ENCODE data around the gene PCSK6.
A peak's percentile ranks its signal among the peaks of the same experiment; 100 is the strongest.

The PCSK6 gene

DNA sequence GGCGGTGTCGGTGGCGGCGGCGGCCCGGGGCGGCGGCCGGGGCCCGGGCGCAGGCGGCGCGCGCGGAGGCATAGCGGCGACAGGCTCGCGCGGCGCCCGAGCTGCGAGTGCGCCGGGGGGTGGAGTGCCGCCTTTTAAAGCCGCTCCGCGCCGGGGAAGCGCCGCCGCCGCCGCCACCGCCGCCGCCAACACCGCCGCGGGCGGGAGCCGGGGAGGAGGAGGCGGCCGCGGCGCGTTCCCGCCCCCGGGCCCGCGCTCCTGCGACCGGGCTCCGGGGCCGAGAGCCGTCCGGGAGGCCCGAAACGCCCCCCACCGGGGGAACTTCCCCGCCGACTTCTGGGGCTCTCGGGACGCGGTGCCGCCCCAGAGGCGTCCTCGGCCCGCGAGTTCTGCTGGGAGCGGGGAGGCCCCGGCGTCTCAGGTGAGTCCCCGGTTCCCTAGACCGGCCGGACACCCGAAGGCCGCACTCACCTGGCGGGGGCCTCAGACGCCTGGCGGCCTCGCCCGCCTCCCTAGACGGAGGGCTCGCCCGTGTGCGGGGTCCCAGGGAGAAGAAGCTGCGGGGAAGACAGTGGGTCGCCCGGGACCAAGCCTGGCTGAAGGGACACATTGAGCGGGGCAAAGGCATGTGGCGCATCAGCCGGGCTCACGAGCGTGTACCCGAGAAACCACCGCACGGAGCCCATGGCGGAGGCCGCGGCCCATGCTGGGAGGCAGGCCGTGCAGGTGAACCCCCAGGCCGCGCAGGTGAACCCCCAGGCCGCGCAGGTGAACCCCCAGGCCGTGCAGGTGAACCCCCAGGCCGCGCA lies at the start of gene PCSK6:
Gene PCSK6, minus strand, starts transcription at position 109 of the 809 bp plus-strand sequence. Its CDS starts 37 bp downstream, at position 72.
- Histone ChIP-seq H3K4me3 (ENCODE audit: low read length) (peak within 1 kb of the TSS; percentile 56), H3K27me3 (ENCODE audit: control insufficient read depth, insufficient read depth, low read length) (peaks cover 25% of the 10 kb centered on the region; the same call in 1 of the 2 replicates), H3K36me3 (ENCODE audit: control insufficient read depth, insufficient read depth, low read length) (no peaks in the 10 kb centered on the region), H3K4me1 (ENCODE audit: control insufficient read depth, insufficient read depth, low read length) (peaks cover 2% of the 10 kb centered on the region; the same call in 1 of the 2 replicates), H3K9me3 (ENCODE audit: control insufficient read depth, insufficient read depth, low read length) (no peaks in the 10 kb centered on the region), H3K27ac (ENCODE audit: low read length) (no peak within 1 kb of the TSS)
- WGBS (ENCODE audit: insufficient coverage, insufficient read length): no CpG with 5 or more reads among the region's 111 CpGs
- DNase-seq (ENCODE audit: low read depth, low spot score): no peak

DNA sequence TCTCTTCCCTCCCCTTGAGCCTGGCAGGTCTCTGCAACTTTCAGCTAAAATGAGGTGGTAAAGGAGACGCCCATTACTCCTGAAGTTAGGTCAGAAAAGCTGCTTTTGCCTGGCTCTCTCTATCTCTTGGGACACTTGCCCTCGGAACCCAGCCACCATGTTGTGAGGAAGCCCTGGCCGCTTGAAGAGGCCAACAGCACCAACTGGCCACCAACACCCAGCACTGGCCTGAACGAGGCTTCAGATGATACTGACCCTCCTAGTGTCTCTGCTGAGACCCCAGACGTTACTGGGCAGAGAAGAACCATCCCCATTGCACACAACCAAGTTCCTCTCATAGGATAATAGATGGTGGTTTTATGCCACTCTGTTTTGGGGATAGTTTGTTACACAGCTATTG lies 49.5 kb upstream of the PCSK6 start:
- Histone ChIP-seq H3K27ac (ENCODE audit: low read length) (no peak overlapping the region), H3K4me3 (ENCODE audit: low read length) (no peak overlapping the region), H3K4me1 (ENCODE audit: control insufficient read depth, insufficient read depth, low read length) (no peaks in the 10 kb centered on the region), H3K27me3 (ENCODE audit: control insufficient read depth, insufficient read depth, low read length) (no peaks in the 10 kb centered on the region), H3K36me3 (ENCODE audit: control insufficient read depth, insufficient read depth, low read length) (no peaks in the 10 kb centered on the region; the same call in 1 of the 2 replicates), H3K9me3 (ENCODE audit: control insufficient read depth, insufficient read depth, low read length) (no peaks in the 10 kb centered on the region)
- no peak for DNase-seq (ENCODE audit: low read depth, low spot score)
- no CpG with 5 or more reads among the region's 5 CpGs for WGBS (ENCODE audit: insufficient coverage, insufficient read length)

DNA sequence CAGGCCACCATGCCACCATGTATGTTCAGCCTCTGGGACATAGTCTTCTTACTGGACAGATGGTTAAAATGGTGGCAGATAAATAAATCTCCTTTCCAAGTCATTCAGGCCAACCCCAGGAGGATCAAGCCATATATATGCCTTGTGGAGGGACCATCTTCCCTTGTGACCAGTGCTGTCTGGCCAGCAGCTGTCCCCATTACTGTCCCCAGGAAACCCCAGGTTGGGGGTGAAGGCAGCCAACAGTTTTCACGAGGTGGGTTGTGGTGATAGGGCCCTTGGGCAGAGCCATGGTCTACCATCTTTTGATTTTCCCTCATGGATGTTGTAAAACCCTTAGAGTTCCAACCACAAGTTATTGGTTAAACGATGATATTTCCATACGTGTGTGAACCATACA lies 48.7 kb upstream of the PCSK6 start:
- Histone ChIP-seq H3K4me1 (ENCODE audit: control insufficient read depth, insufficient read depth, low read length) (no peaks in the 10 kb centered on the region), H3K4me3 (ENCODE audit: low read length) (no peak overlapping the region), H3K36me3 (ENCODE audit: control insufficient read depth, insufficient read depth, low read length) (no peaks in the 10 kb centered on the region; the same call in 1 of the 2 replicates), H3K27me3 (ENCODE audit: control insufficient read depth, insufficient read depth, low read length) (no peaks in the 10 kb centered on the region), H3K9me3 (ENCODE audit: control insufficient read depth, insufficient read depth, low read length) (no peaks in the 10 kb centered on the region), H3K27ac (ENCODE audit: low read length) (no peak overlapping the region)
- WGBS (ENCODE audit: insufficient coverage, insufficient read length): no CpG with 5 or more reads among the region's 3 CpGs
- no peak for DNase-seq (ENCODE audit: low read depth, low spot score)

- no peaks in the 10 kb centered on the region; the same call in 1 of the 2 replicates for H3K36me3 ChIP-seq (ENCODE audit: control insufficient read depth, insufficient read depth, low read length)
- H3K27ac ChIP-seq (ENCODE audit: low read length): no peak overlapping the region
- H3K4me1 ChIP-seq (ENCODE audit: control insufficient read depth, insufficient read depth, low read length): no peaks in the 10 kb centered on the region
- DNase-seq (ENCODE audit: low read depth, low spot score): no peak
- WGBS (ENCODE audit: insufficient coverage, insufficient read length): no CpG with 5 or more reads among the region's 2 CpGs
- H3K4me3 ChIP-seq (ENCODE audit: low read length): no peak overlapping the region
- H3K9me3 ChIP-seq (ENCODE audit: control insufficient read depth, insufficient read depth, low read length): no peaks in the 10 kb centered on the region
- no peaks in the 10 kb centered on the region for H3K27me3 ChIP-seq (ENCODE audit: control insufficient read depth, insufficient read depth, low read length)
These were observed 48.1 kb upstream of the PCSK6 start for GRCh38 chr15:101537483-101538080.

DNA sequence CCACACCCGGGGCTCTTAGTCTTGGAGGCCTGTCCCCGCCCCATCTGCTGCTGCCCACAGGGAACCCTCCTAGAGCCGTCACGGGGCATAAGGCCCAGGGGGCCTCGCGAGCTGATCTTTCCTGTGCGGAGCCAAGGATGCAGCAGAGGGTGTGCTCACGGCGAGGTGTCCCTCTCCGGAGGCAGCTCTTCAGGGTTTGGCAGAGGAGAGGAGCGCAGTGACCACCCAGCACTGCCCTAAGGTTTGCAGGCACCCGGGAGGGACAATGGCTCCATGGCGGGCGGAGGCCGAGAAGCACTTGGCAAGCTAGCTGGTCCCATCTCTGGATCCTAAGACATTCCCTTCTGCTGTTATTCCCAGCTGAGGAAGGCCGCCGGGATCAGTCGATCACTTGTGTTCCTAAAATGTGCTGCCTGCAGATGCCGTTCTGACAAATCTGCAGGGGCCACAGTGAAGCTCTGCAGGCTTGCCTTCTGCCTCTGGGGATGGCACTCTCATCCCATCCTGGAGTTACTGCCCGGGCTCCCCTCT lies 47.4 kb upstream of the PCSK6 start:
- no peak overlapping the region for H3K4me3 ChIP-seq (ENCODE audit: low read length)
- DNase-seq (ENCODE audit: low read depth, low spot score): no peak
- no peaks in the 10 kb centered on the region; the same call in 1 of the 2 replicates for H3K36me3 ChIP-seq (ENCODE audit: control insufficient read depth, insufficient read depth, low read length)
- H3K27ac ChIP-seq (ENCODE audit: low read length): no peak overlapping the region
- no CpG with 5 or more reads among the region's 20 CpGs for WGBS (ENCODE audit: insufficient coverage, insufficient read length)
- no peaks in the 10 kb centered on the region for H3K4me1 ChIP-seq (ENCODE audit: control insufficient read depth, insufficient read depth, low read length)
- no peaks in the 10 kb centered on the region for H3K9me3 ChIP-seq (ENCODE audit: control insufficient read depth, insufficient read depth, low read length)
- H3K27me3 ChIP-seq (ENCODE audit: control insufficient read depth, insufficient read depth, low read length): no peaks in the 10 kb centered on the region

GRCh38 chr15:101536166-101536874 lies 46.8 kb upstream of the PCSK6 start:
- Histone ChIP-seq H3K9me3 (ENCODE audit: control insufficient read depth, insufficient read depth, low read length) (no peaks in the 10 kb centered on the region), H3K4me1 (ENCODE audit: control insufficient read depth, insufficient read depth, low read length) (no peaks in the 10 kb centered on the region), H3K4me3 (ENCODE audit: low read length) (no peak overlapping the region), H3K36me3 (ENCODE audit: control insufficient read depth, insufficient read depth, low read length) (no peaks in the 10 kb centered on the region), H3K27ac (ENCODE audit: low read length) (no peak overlapping the region), H3K27me3 (ENCODE audit: control insufficient read depth, insufficient read depth, low read length) (no peaks in the 10 kb centered on the region)
- no peak for DNase-seq (ENCODE audit: low read depth, low spot score)
- WGBS (ENCODE audit: insufficient coverage, insufficient read length): no CpG with 5 or more reads among the region's 24 CpGs

DNA sequence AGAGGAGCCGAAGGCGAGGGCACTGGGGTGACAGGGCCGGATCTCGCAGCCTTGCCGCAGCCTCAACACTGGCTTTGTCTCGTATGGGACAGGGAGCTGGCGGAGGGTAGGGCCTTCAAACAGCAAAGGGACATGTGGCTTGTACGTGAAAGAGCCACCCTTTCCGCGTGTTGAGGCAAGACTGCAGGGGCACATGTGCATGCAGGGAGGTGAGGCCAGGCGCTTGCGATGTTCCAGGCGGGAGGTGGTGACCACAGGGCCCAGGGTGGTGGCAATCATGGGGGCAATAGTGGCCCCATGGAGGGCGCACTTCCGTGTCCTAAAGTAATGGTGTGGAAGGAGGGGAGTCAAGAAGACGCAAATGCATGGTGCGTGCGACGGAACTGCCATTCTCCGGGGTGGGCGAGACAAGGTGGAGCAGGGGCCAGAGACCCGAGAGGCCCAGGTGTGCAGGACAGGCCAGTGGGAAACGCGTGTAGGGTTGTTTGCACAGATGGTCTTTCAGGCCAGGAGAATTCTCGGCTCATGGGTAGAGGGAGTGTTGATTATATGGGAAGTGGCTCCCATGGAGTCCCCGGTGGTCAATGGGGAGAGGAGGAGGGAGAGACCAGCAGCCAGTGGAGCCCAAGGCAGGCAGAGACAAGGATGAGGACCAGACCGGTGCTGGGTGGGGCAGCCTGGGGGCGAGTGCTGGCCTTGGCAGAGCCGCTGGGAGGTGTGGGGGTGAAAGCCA lies 45.8 kb upstream of the PCSK6 start:
- H3K27me3 ChIP-seq (ENCODE audit: control insufficient read depth, insufficient read depth, low read length): no peaks in the 10 kb centered on the region
- H3K36me3 ChIP-seq (ENCODE audit: control insufficient read depth, insufficient read depth, low read length): no peaks in the 10 kb centered on the region
- H3K4me3 ChIP-seq (ENCODE audit: low read length): no peak overlapping the region
- no peak for DNase-seq (ENCODE audit: low read depth, low spot score)
- no peaks in the 10 kb centered on the region for H3K4me1 ChIP-seq (ENCODE audit: control insufficient read depth, insufficient read depth, low read length)
- no CpG with 5 or more reads among the region's 29 CpGs for WGBS (ENCODE audit: insufficient coverage, insufficient read length)
- no peaks in the 10 kb centered on the region for H3K9me3 ChIP-seq (ENCODE audit: control insufficient read depth, insufficient read depth, low read length)
- no peak overlapping the region for H3K27ac ChIP-seq (ENCODE audit: low read length)

- H3K27me3 ChIP-seq (ENCODE audit: control insufficient read depth, insufficient read depth, low read length): no peaks in the 10 kb centered on the region
- no peak overlapping the region for H3K27ac ChIP-seq (ENCODE audit: low read length)
- DNase-seq (ENCODE audit: low read depth, low spot score): no peak
- WGBS (ENCODE audit: insufficient coverage, insufficient read length): no CpG with 5 or more reads among the region's 21 CpGs
- H3K4me1 ChIP-seq (ENCODE audit: control insufficient read depth, insufficient read depth, low read length): no peaks in the 10 kb centered on the region
- no peaks in the 10 kb centered on the region for H3K36me3 ChIP-seq (ENCODE audit: control insufficient read depth, insufficient read depth, low read length)
- H3K9me3 ChIP-seq (ENCODE audit: control insufficient read depth, insufficient read depth, low read length): no peaks in the 10 kb centered on the region
- no peak overlapping the region for H3K4me3 ChIP-seq (ENCODE audit: low read length)
These were observed 45.0 kb upstream of the PCSK6 start for GRCh38 chr15:101534376-101534970.

DNA sequence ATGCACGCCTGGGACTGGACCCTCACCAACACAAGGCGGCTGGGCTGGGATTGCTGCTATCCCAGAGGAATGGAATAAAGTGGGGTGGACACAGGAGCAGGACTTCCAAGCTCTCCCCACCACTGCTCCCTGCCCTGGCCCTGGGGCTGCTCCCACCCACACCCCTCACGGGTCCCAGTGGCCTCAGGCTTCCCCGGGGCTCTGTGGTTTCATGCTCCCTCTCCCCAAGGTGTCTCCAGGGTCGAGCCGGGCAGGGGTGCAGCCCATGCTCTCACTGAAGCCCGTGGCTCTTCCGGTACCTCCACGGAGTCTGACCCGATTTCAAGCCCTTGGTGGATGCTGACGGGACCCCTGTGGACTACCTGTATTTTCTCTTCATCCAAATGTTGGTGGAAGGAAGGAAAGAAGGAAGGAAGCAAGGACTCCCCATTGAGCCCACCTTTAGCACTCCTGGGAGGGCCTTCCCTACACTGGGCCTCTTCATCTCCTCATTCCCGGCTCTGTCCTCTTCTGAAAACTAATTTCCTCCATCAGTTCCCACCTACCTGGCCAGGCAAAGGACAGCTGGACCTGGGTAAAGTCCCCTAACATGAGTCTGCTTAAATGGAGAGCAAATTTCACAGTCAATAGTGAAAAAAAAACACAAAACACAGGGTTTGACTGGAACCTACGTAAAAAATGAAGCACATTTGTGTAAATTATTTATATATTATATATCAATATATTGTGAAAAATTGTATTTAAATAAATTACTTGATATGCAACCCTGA lies 44.0 kb upstream of the PCSK6 start:
- Histone ChIP-seq H3K27ac (ENCODE audit: low read length) (no peak overlapping the region), H3K36me3 (ENCODE audit: control insufficient read depth, insufficient read depth, low read length) (no peaks in the 10 kb centered on the region), H3K9me3 (ENCODE audit: control insufficient read depth, insufficient read depth, low read length) (no peaks in the 10 kb centered on the region), H3K27me3 (ENCODE audit: control insufficient read depth, insufficient read depth, low read length) (no peaks in the 10 kb centered on the region), H3K4me3 (ENCODE audit: low read length) (no peak overlapping the region), H3K4me1 (ENCODE audit: control insufficient read depth, insufficient read depth, low read length) (no peaks in the 10 kb centered on the region)
- no CpG with 5 or more reads among the region's 13 CpGs for WGBS (ENCODE audit: insufficient coverage, insufficient read length)
- no peak for DNase-seq (ENCODE audit: low read depth, low spot score)

Data from iPS DF 6.9 (cell line).